ENCODE measurements around the gene RIMBP2.

RIMBP2 gene

DNA sequence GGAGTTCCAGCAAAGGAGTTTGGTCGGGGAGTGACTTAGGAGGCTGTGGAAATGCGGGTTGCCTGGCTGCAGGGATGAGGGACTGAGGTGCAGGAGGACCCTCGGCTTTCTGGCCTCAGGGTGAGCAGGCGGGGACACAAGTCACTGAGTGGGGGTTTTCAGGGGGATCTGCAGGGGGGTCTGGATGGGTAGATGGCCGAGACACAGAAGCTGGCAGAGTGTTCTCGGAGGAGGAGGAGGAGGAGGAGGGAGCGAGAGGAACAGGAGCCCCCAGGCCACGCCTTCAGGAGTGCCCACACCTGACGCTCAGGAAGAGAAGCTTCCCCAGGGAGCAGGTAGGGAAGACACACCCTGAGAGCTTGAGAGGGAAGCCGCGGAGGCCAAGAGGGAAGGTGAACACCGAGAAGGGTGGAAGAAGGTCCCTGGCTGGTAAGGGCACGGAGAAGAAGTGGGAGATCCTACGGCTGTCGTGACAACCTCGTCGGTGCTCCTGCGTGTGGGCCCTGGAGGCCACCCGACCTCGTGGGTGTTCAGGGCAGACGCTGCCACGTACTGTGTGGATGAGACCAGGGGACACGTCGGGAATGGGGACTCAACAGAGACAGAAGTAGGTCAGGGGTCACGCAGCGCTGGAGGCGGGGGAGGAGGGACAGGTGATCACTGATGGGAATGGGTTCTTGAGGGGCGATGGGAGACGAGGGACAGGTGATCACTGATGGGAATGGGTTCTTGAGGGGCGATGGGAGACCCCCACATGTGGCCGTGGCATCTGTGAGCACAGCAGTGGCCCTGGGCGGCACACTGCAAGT, 269.0 kb downstream of the RIMBP2 start:
- Histone ChIP-seq H3K27ac (no peak overlapping the region), H3K4me3 (no peak overlapping the region)
- TF ChIP-seq, protein P1, sequence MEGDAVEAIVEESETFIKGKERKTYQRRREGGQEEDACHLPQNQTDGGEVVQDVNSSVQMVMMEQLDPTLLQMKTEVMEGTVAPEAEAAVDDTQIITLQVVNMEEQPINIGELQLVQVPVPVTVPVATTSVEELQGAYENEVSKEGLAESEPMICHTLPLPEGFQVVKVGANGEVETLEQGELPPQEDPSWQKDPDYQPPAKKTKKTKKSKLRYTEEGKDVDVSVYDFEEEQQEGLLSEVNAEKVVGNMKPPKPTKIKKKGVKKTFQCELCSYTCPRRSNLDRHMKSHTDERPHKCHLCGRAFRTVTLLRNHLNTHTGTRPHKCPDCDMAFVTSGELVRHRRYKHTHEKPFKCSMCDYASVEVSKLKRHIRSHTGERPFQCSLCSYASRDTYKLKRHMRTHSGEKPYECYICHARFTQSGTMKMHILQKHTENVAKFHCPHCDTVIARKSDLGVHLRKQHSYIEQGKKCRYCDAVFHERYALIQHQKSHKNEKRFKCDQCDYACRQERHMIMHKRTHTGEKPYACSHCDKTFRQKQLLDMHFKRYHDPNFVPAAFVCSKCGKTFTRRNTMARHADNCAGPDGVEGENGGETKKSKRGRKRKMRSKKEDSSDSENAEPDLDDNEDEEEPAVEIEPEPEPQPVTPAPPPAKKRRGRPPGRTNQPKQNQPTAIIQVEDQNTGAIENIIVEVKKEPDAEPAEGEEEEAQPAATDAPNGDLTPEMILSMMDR (IDR thresholded peaks at IDR 0.05): no peak
- DNase-seq (ENCODE audit: low spot score): no peak

- no peak for DNase-seq (ENCODE audit: low spot score)
- TF ChIP-seq, protein P1 (IDR thresholded peaks at IDR 0.05): no peak
- H3K27ac ChIP-seq: no peak overlapping the region
- no peak overlapping the region for H3K4me3 ChIP-seq
Measured at GRCh38 chr12:130444986-130445385, 271.1 kb downstream of the RIMBP2 start.

DNA sequence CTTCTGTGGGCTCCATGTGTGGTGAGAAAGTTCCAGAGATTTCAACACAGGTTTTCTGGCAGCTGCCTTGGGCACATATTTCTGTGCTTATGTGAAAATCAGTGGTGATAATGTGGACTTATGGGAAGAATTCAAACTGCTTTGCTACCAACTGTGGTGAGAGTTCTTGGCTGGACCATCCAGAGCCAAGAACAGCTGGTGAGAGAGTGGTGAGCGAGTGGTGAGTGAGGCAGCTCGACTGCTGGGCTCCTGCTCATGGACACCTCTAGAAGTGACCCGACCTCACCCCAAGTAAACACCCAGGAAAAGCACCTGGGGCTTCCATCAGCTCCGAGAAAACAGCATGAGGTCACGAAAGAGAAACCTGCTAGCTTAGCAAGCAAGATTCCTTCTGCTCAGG, 272.0 kb downstream of the RIMBP2 start:
- Histone ChIP-seq H3K27ac (no peak overlapping the region), H3K4me3 (no peak overlapping the region)
- TF ChIP-seq, protein P1 (IDR thresholded peaks at IDR 0.05): no peak
- no peak for DNase-seq (ENCODE audit: low spot score)

GRCh38 chr12:130441771-130442760, 274.0 kb downstream of the RIMBP2 start:
- Histone ChIP-seq H3K27ac (no peak overlapping the region), H3K4me3 (no peak overlapping the region)
- no peak for DNase-seq (ENCODE audit: low spot score)
- TF ChIP-seq, protein P1 (IDR thresholded peaks at IDR 0.05): no peak

- TF ChIP-seq, protein P1 (IDR thresholded peaks at IDR 0.05): no peak
- DNase-seq (ENCODE audit: low spot score): no peak
Measured at GRCh38 chr12:130440411-130441080, 275.6 kb downstream of the RIMBP2 start.

GRCh38 chr12:130439250-130439649, 276.8 kb downstream of the RIMBP2 start:
- Histone ChIP-seq H3K4me3 (no peak overlapping the region), H3K27ac (no peak overlapping the region)
- no peak for DNase-seq (ENCODE audit: low spot score)
- TF ChIP-seq, protein P1 (IDR thresholded peaks at IDR 0.05): no peak

More at GRCh38 chr12:130440411-130441080, 275.6 kb downstream of the RIMBP2 start:
- H3K4me3 ChIP-seq: no peak overlapping the region
- no peak overlapping the region for H3K27ac ChIP-seq
